ENCODE measurements around the gene KCND1.

KCND1 gene

DNA sequence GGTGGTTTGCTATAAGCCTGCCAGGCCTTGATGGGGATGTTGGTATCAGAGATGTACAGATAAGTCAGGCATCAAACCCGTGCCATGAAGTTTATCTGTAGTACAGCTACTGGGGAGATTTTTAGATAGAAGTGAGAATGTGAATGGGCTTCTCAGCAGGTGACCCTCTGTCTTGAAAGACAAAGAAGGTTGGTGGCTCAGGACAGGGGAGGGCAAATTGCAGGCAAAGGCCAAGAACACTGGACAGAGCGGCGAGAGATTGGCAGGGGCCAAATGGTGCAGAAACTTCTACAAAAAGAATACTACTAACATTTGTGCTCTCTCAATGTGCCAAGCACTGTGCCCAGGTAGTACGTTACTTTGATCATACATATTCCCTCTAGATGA, 50.9 kb downstream of the KCND1 start:
- no peak for DNase-seq (ENCODE audit: low read depth, low spot score)
- H3K4me3 ChIP-seq (ENCODE audit: low read depth, low read length): no peak overlapping the region
- ChIA-PET POLR2A (interaction anchor here (0.6 kb wide), 1 partner anchor 102 kb away, joined by 3 read pairs; no protein-coding TSS in a partner anchor), CTCF (interaction anchor here (1.4 kb wide), 1 partner anchor 123 kb away, joined by 3 read pairs; no protein-coding TSS in a partner anchor)
- no peak for TF ChIP-seq CTCF (IDR thresholded peaks at IDR 0.05; ENCODE audit: insufficient read depth, low read length, missing control alignments)

GRCh38 chrX:48919947-48920717, 51.5 kb downstream of the KCND1 start:
- CTCF ChIA-PET: no interaction called here
- POLR2A ChIA-PET: interaction anchor here (0.6 kb wide), 1 partner anchor 103 kb away, joined by 3 read pairs; no protein-coding TSS in a partner anchor
- no peak for DNase-seq (ENCODE audit: low read depth, low spot score)
- no peak overlapping the region for H3K4me3 ChIP-seq (ENCODE audit: low read depth, low read length)
- no peak for TF ChIP-seq CTCF (IDR thresholded peaks at IDR 0.05; ENCODE audit: insufficient read depth, low read length, missing control alignments)

DNA sequence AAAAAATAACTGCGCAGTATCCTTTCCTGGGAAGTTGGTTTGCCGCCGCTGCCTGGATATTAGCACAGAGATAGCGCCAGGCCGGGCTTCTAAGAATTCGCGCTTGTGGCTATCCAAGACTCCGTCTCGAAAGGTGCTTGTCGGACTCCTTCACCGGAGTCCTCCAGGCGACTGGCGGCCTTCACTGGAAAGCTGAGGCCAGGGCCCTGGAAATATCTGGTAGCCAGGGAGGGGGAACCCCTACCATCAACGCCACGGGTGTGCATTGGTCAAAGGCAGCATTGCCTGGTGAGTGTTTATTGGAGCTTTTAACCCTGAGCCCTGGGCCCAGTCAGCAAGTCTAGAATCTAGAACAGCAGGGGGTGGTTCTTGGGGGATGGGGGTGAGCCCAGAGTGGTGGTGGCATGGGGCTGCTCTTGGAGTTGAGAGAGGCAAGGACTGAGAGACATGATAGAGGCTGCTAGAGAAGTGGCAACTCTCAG, 52.2 kb downstream of the KCND1 start:
- ChIA-PET CTCF (no interaction called here), POLR2A (no interaction called here)
- TF ChIP-seq CTCF (IDR thresholded peaks at IDR 0.05; ENCODE audit: insufficient read depth, low read length, missing control alignments): no peak
- no peak for DNase-seq (ENCODE audit: low read depth, low spot score)
- peak overlapping the region; percentile 61 for H3K4me3 ChIP-seq (ENCODE audit: low read depth, low read length)

DNA sequence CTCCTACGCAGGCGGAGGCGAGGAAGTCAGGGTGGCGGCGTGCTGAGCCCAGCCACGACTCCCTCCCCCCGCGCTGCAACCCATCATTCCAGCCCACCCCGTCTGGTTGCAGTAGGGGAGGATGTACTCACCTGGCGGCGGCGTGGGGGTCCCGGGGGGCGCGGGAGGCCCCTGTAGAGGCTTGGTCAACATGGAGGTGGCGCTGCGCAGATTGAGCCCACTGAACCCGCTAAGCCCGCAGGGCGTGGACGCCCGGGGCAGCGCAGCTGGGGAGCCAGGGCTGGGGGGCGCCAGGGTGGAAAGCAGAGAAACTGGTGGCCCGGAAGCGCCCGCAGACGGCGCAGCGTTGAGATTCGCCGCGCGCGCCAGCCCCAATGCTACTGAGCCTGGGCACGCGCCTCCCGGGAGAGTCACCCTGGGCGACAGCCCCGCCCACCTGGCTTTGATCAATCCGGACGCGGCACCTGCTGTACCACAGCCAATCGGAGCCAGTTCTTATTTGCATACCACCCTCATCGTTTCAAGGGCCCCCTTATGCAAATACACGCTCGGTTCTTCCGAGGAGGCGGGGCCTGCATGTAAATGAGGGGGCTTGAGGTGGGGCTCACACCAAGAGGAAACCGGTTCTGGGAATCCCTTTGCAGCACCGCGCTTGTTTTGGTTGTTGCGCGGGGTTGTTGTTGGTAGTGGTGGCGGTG, 52.9 kb downstream of the KCND1 start, which contains the start of gene PIM2:
TSS of gene PIM2 (minus strand) at position 382 of the 698 bp plus-strand sequence. CDS start at position 192, 190 bp downstream.
- DNase-seq (ENCODE audit: low read depth, low spot score): no peak
- ChIA-PET POLR2A (no interaction called here), CTCF (no interaction called here)
- H3K4me3 ChIP-seq (ENCODE audit: low read depth, low read length): peak within 1 kb of the TSS; percentile 61
- TF ChIP-seq CTCF (IDR thresholded peaks at IDR 0.05; ENCODE audit: insufficient read depth, low read length, missing control alignments): no peak

DNA sequence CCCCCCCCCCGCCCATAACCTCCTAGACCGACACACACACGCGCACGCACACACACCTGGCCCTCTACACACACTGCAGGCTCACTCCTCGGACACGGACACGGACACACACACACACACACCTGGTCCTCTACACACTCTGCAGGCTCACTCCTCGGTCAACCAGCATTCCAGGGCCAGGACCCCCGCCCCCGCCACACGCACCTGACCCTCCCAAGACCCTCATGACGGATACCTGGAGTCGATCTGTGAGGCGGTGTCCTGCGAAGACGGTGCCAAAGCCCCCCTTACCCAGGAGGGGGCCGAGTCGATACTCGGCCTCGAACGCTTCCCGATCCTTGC, 53.4 kb downstream of the KCND1 start:
- CTCF ChIA-PET: interaction anchor here (0.8 kb wide), 1 partner anchor 11 kb away, joined by 3 read pairs; no protein-coding TSS in a partner anchor

More for the DNA sequence above, 53.4 kb downstream of the KCND1 start:
- POLR2A ChIA-PET: no interaction called here
- TF ChIP-seq CTCF (IDR thresholded peaks at IDR 0.05; ENCODE audit: insufficient read depth, low read length, missing control alignments): no peak
- no peak for DNase-seq (ENCODE audit: low read depth, low spot score)
- peak overlapping the region; percentile 61 for H3K4me3 ChIP-seq (ENCODE audit: low read depth, low read length)

Measured in AG04449 (cell line).